Ascending aorta (tissue), 2 donors: Measurements from ENCODE around the gene SNTB2. TPM values are rescaled to one million over a fixed set of nuclear protein-coding genes. Genes with fewer than 3 reads are reported as not detected.

Source experiments
- DNase-seq, 2 donors: peaks; one replicate each; pipeline ENCODE4 v3.0.0-alpha.2; 2019; ENCODE audit warnings: low spot score in 2 of 2
- H3K27ac ChIP-seq, 2 donors: fragments of 200-600 bp; sonication (generic); one replicate each; pipeline ENCODE4 v1.5.1; 2016 to 2017; ENCODE audit warnings: mild to moderate bottlenecking in 1 of 2
- H3K27me3 ChIP-seq: fragments of 200-600 bp; sonication (generic); one replicate; pipeline ENCODE4 v1.5.1; 2017
- H3K36me3 ChIP-seq, 2 donors: fragments of 200-600 bp; sonication (generic); one replicate each; pipeline ENCODE4 v1.5.1; 2016
- H3K4me1 ChIP-seq, 2 donors: fragments of 200-600 bp; sonication (generic); one replicate each; pipeline ENCODE4 v1.5.1; 2016 to 2017; ENCODE audit warnings: mild to moderate bottlenecking in 1 of 2
- H3K4me3 ChIP-seq, 2 donors: fragments of 200-600 bp; sonication (generic); one replicate each; pipeline ENCODE4 v1.5.1; 2016 to 2017; ENCODE audit warnings: mild to moderate bottlenecking in 1 of 2
- H3K9me3 ChIP-seq, 2 donors: fragments of 200-600 bp; sonication (generic); one replicate each; pipeline ENCODE4 v1.5.1; 2016
- CTCF ChIP-seq, 3 experiments: fragments of 200-600 bp in 2 of 3; fragments of 450-650 bp in 1 of 3; sonication (generic) in 2 of 3; IDR thresholded peaks; one replicate each; pipeline ENCODE4 v1.5.1; 2016 to 2019; ENCODE audit warnings: antibody characterized with exemption in 3 of 3, mild to moderate bottlenecking in 1 of 3, moderate library complexity in 1 of 3
- intact Hi-C: fragments of 100-400 bp; cut with DNase I; formaldehyde crosslinking; loops from one replicate; pipeline ENCODE4 v1.15.1; 2023
- total RNA-seq: library from RNA; depleted of rRNA; stranded (reverse); fragments of >200 nt; gene quantifications from one replicate; pipeline ENCODE4 v1.1.0, GENCODE V29; 2016

Gene SNTB2
- total RNA-seq, 1 donor from 2014 or later, result 19.7 TPM

- no peaks in the 10 kb centered on the region for H3K27me3 ChIP-seq
- H3K4me3 ChIP-seq, result no peak overlapping the region
- TF ChIP-seq CTCF (IDR thresholded peaks at IDR 0.05), result no peak
- no peaks in the 10 kb centered on the region for H3K9me3 ChIP-seq
- peaks cover 0 to 4% of the 10 kb centered on the region in 2 donors for H3K4me1 ChIP-seq
- H3K27ac ChIP-seq, result no peak overlapping the region
- intact Hi-C loops, result no loop called here
- no peaks in the 10 kb centered on the region for H3K36me3 ChIP-seq
- DNase-seq, result no peak
Measured at GRCh38 chr16:69233124-69233523, 46.2 kb downstream of the SNTB2 start.

GRCh38 chr16:69234460-69234859 lies 47.5 kb downstream of the SNTB2 start:
- intact Hi-C loops, result no loop called here
- peaks cover 0 to 4% of the 10 kb centered on the region in 2 donors for H3K4me1 ChIP-seq

DNA sequence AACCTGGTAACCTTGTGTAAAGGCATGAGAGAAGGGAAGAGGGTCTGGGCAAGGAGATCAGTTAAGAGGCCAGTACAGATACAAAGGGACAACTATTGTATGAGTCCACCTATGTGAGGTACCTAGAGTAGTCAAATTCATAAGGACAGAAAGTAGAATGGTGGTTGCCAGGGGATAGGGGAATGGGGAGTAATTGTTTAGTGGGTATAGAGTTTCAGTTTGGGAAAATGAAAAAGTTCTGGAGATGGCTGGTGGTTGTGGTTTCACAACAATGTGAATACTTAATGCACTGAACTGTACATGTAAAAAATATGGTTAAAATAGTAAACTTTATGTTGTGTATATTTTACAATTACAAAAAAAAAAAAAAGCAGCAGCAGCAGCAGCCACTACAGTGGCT lies 49.4 kb downstream of the SNTB2 start:
- Histone ChIP-seq H3K9me3 (no peaks in the 10 kb centered on the region), H3K27me3 (no peaks in the 10 kb centered on the region), H3K36me3 (no peaks in the 10 kb centered on the region), H3K4me3 (no peak overlapping the region), H3K27ac (no peak overlapping the region), H3K4me1 (peaks cover 0 to 4% of the 10 kb centered on the region in 2 donors)
- no peak for TF ChIP-seq CTCF (IDR thresholded peaks at IDR 0.05)
- intact Hi-C loops, result no loop called here
- DNase-seq, result no peak

More at GRCh38 chr16:69234460-69234859, 47.5 kb downstream of the SNTB2 start:
- no peak for DNase-seq
- no peak overlapping the region for H3K4me3 ChIP-seq
- H3K9me3 ChIP-seq, result no peaks in the 10 kb centered on the region
- no peak overlapping the region for H3K27ac ChIP-seq
- no peaks in the 10 kb centered on the region for H3K36me3 ChIP-seq
- H3K27me3 ChIP-seq, result no peaks in the 10 kb centered on the region
- TF ChIP-seq CTCF (IDR thresholded peaks at IDR 0.05), result no peak

- Histone ChIP-seq H3K27ac (no peak overlapping the region), H3K36me3 (no peaks in the 10 kb centered on the region), H3K4me1 (peaks cover 0 to 4% of the 10 kb centered on the region in 2 donors), H3K27me3 (no peaks in the 10 kb centered on the region), H3K9me3 (no peaks in the 10 kb centered on the region), H3K4me3 (no peak overlapping the region)
- no peak for DNase-seq
- intact Hi-C loops, result no loop called here
- no peak for TF ChIP-seq CTCF (IDR thresholded peaks at IDR 0.05)
Measured at GRCh38 chr16:69237296-69237695, 50.3 kb downstream of the SNTB2 start.

DNA sequence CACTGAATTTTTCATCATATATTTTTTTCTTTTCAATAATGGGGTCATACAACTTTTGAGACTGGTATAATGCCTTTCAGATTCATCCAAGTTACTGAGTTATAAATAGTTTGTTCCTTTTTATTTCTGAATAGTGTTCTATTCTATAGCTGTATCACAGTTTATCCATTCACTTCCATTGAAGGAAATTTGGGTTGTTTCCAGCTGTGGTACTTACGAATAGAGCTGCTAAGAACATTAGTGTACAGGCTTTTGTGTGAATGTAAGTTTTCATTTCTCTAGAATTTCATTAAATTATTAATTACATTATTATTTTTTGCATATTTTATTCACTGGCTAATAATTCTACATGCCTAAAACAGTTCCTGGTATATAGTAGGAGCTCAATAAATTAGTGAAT lies 52.9 kb downstream of the SNTB2 start:
- H3K4me3 ChIP-seq, result no peak overlapping the region
- DNase-seq, result no peak
- peaks cover 0 to 4% of the 10 kb centered on the region in 2 donors for H3K4me1 ChIP-seq
- no peaks in the 10 kb centered on the region for H3K27me3 ChIP-seq
- intact Hi-C loops, result no loop called here
- no peak overlapping the region for H3K27ac ChIP-seq
- no peaks in the 10 kb centered on the region for H3K9me3 ChIP-seq
- H3K36me3 ChIP-seq, result no peaks in the 10 kb centered on the region
- TF ChIP-seq CTCF (IDR thresholded peaks at IDR 0.05), result no peak

- TF ChIP-seq CTCF (IDR thresholded peaks at IDR 0.05), result no peak
- Histone ChIP-seq H3K9me3 (no peaks in the 10 kb centered on the region), H3K27me3 (no peaks in the 10 kb centered on the region), H3K4me3 (no peak overlapping the region), H3K27ac (no peak overlapping the region), H3K4me1 (peaks cover 0 to 4% of the 10 kb centered on the region in 2 donors), H3K36me3 (peaks cover 0 to 4% of the 10 kb centered on the region in 2 donors)
- no peak for DNase-seq
- intact Hi-C loops, result no loop called here
Measured at GRCh38 chr16:69240331-69240730, 53.4 kb downstream of the SNTB2 start.
